Measurements from ENCODE around the gene CENPF.

- TF ChIP-seq SP1 (IDR thresholded peaks at IDR 0.05) (no peak), NFRKB (IDR thresholded peaks at IDR 0.05) (no peak), FOXM1 (IDR thresholded peaks at IDR 0.05; ENCODE audit: borderline replicate concordance) (no peak), FOXK2 (IDR thresholded peaks at IDR 0.05) (no peak), ZNF384 (IDR thresholded peaks at IDR 0.05) (no peak)
These were observed 42.7 kb downstream of the CENPF start for GRCh38 chr1:214645712-214646111.
